Adrenal gland (tissue), 12 donors: ENCODE results near the gene TMEM59. TPM values are rescaled to one million over a fixed set of nuclear protein-coding genes. Genes with fewer than 3 reads are reported as not detected.
A peak's percentile ranks its signal among the peaks of the same experiment; 100 is the strongest.
"Not testable (repeated sequence)": the region's sequence is repeated elsewhere in the genome, so short reads cannot be mapped to it uniquely, and the experiment has no call there.

Experiments used
- DNase-seq, 7 donors: peaks; one replicate each; pipeline ENCODE4 v3.0.0-alpha.2; 2019 to 2020
- H3K27ac ChIP-seq, 5 donors: fragments of 200-600 bp; sonication (generic) in 4 of 5; 1 replicate in 3 of 5; 2 replicates in 2 of 5; pipeline versions ENCODE4 v1.5.1 to v1.8.0; 2016 to 2020; ENCODE audit warnings: mild to moderate bottlenecking in 1 of 5
- H3K27me3 ChIP-seq: fragments of 200-600 bp; 2 replicates; pipeline ENCODE4 v1.8.0; 2021
- H3K36me3 ChIP-seq, 2 donors: fragments of 200-600 bp; replicated peaks in 1 of 2; 1 replicate in 1 of 2; 2 replicates in 1 of 2; pipeline versions ENCODE4 v1.5.1 to v1.8.0; 2018 to 2022
- H3K4me1 ChIP-seq, 2 donors: fragments of 200-600 bp; replicated peaks in 1 of 2; 1 replicate in 1 of 2; 2 replicates in 1 of 2; pipeline versions ENCODE4 v1.5.1 to v1.8.0; 2018 to 2021
- H3K4me3 ChIP-seq, 4 donors: fragments of 200-600 bp; sonication (generic) in 3 of 4; one replicate each; pipeline ENCODE4 v1.5.1; 2016 to 2018
- H3K9me3 ChIP-seq, 3 donors: fragments of 200-600 bp; sonication (generic) in 1 of 3; replicated peaks in 1 of 3; 1 replicate in 2 of 3; 2 replicates in 1 of 3; pipeline versions ENCODE4 v1.5.1 to v1.8.0; 2016 to 2021
- CTCF ChIP-seq, 6 experiments: fragments of 450-650 bp in 4 of 6; fragments of 200-600 bp in 2 of 6; sonication (generic) in 1 of 6; IDR thresholded peaks; 1 replicate in 5 of 6; 2 replicates in 1 of 6; pipeline versions ENCODE4 v1.5.1 to v1.8.0; 2016 to 2021; ENCODE audit warnings: antibody characterized with exemption in 6 of 6, mild to moderate bottlenecking in 2 of 6, moderate library complexity in 1 of 6
- POLR2A ChIP-seq, 2 donors: fragments of 450-650 bp; IDR thresholded peaks; one replicate each; pipeline ENCODE4 v1.6.1; 2017; ENCODE audit warnings: antibody characterized with exemption in 2 of 2, mild to moderate bottlenecking in 2 of 2, moderate library complexity in 1 of 2
- WGBS, 4 donors: extraction: QIAGEN DNeasy Blood & Tissue Kit in 2 of 4; methylation state at CpG; one replicate each; pipeline versions ENCODE4 v1.1.5 to v1.1.7; 2013 to 2017; 5-methylcytosine and 5-hydroxymethylcytosine counted together
- intact Hi-C, 2 donors: fragments of 100-400 bp; cut with DNase I; formaldehyde crosslinking; loops; one replicate each; pipeline versions ENCODE4 v1.14.1 to v1.15.0; 2022 to 2023
- polyA plus RNA-seq, 3 donors: library from polyadenylated mRNA; stranded (reverse); fragments of 200-250 nt in 2 of 3; fragments of 350-450 nt in 1 of 3; fragmentation: Illumina TruSeq in 1 of 3; extraction: RNeasy Lipid Tissue Mini Kit (QIAGEN cat#74804) in 1 of 3; gene quantifications; one replicate each; pipeline ENCODE4 v1.2.3, GENCODE V29; 2013 to 2014
- total RNA-seq, 9 donors: library from RNA; depleted of rRNA in 4 of 9; stranded (reverse); fragments of >200 nt in 4 of 9; fragments of 120-200 nt in 1 of 9; fragmentation: NEBNext Ultra II Directional in 1 of 9; extraction: Animal tissue kit (Norgen Biotek cat#: 25700) in 1 of 9; gene quantifications; one replicate each; pipeline versions ENCODE4 v1.1.0 to v1.2.4, GENCODE V29; 2013 to 2023
- donor health status: healthy with polysubstance abuse.
- donor health status: Bipolar disorder and iron deficiency.
- donor health status: DM: yes; HTN: yes; CAD: no.
- donor health status: DM: no; HTN: no; CAD: no.
- donor health status: DM: no; HTN: no; CAD: no.
- donor health status: DM: yes; HTN: yes; CAD: no.

Gene TMEM59
- total and polyA plus RNA-seq, 12 donors = 96.8 to 736 (median 473) TPM

GRCh38 chr1:54008876-54009275 lies 44.1 kb downstream of the TMEM59 start:
- intact Hi-C loops = no loop called here
- Histone ChIP-seq H3K4me3 (no peak overlapping the region), H3K27ac (no peak overlapping the region), H3K36me3 (no peaks in the 10 kb centered on the region), H3K27me3 (no peaks in the 10 kb centered on the region), H3K4me1 (no peaks in the 10 kb centered on the region), H3K9me3 (no peaks in the 10 kb centered on the region)
- WGBS, 4 donors = 85 to 90% (median 88%) methylated on average over 8 to 13 of the region's 13 CpGs
- no peak for TF ChIP-seq CTCF (IDR thresholded peaks at IDR 0.05)
- TF ChIP-seq POLR2A (IDR thresholded peaks at IDR 0.05) = no peak
- peak in 1 of 7 donors; percentile 4 for DNase-seq

- TF ChIP-seq CTCF (IDR thresholded peaks at IDR 0.05) = no peak
- TF ChIP-seq POLR2A (IDR thresholded peaks at IDR 0.05) = no peak
- intact Hi-C loops = no loop called here
- Histone ChIP-seq H3K27ac (no peak overlapping the region), H3K36me3 (no peaks in the 10 kb centered on the region), H3K4me3 (no peak overlapping the region), H3K4me1 (no peaks in the 10 kb centered on the region), H3K27me3 (no peaks in the 10 kb centered on the region), H3K9me3 (no peaks in the 10 kb centered on the region)
- DNase-seq = peak in 1 of 7 donors; percentile 5
- 78 to 95% (median 89%) methylated on average over 4 of the region's 4 CpGs for WGBS, 4 donors
Observed at GRCh38 chr1:54007613-54008012, 45.4 kb downstream of the TMEM59 start.

GRCh38 chr1:54006508-54006907 lies 46.5 kb downstream of the TMEM59 start:
- intact Hi-C loops = no loop called here
- Histone ChIP-seq H3K4me3 (no peak overlapping the region), H3K4me1 (no peaks in the 10 kb centered on the region), H3K27me3 (no peaks in the 10 kb centered on the region), H3K27ac (no peak overlapping the region), H3K36me3 (no peaks in the 10 kb centered on the region), H3K9me3 (no peaks in the 10 kb centered on the region)
- 64 to 75% (median 71%) methylated on average over 4 of the region's 4 CpGs for WGBS, 4 donors
- peak in 1 of 7 donors; percentile 2 for DNase-seq
- no peak for TF ChIP-seq POLR2A (IDR thresholded peaks at IDR 0.05)
- TF ChIP-seq CTCF (IDR thresholded peaks at IDR 0.05) = no peak

- H3K9me3 ChIP-seq = no peaks in the 10 kb centered on the region
- no peak overlapping the region for H3K4me3 ChIP-seq
- H3K27me3 ChIP-seq = no peaks in the 10 kb centered on the region
- H3K36me3 ChIP-seq = no peaks in the 10 kb centered on the region
- H3K27ac ChIP-seq = no peak overlapping the region
- no peak for DNase-seq
- WGBS, 4 donors = 92 to 99% (median 95%) methylated on average over 18 to 27 of the region's 27 CpGs
- no peak for TF ChIP-seq CTCF (IDR thresholded peaks at IDR 0.05)
- no peak for TF ChIP-seq POLR2A (IDR thresholded peaks at IDR 0.05)
- intact Hi-C loops = no loop called here
- no peaks in the 10 kb centered on the region for H3K4me1 ChIP-seq
Observed at GRCh38 chr1:54004481-54005049, 48.4 kb downstream of the TMEM59 start.

- intact Hi-C loops, DNase-seq, H3K4me1 ChIP-seq, H3K27ac ChIP-seq, H3K36me3 ChIP-seq, H3K4me3 ChIP-seq, H3K9me3 ChIP-seq, H3K27me3 ChIP-seq: not testable (repeated sequence)
- WGBS, 4 donors = 96 to 100% (median 97%) methylated on average over 5 to 19 of the region's 19 CpGs; no CpG with 5 or more reads in 1 of the 4 donors
Observed at GRCh38 chr1:54003750-54004480, 49.1 kb downstream of the TMEM59 start.
